GM19351 (cell line): ENCODE data around the gene HNRNPUL2.

Experiments
- ATAC-seq: cut with Tn5 transposase; IDR thresholded peaks from one replicate; pipeline ENCODE4 v1.9.1; 2021; ENCODE audit warnings: mild to moderate bottlenecking, moderate library complexity; ENCODE audit not compliant: unreplicated experiment

The HNRNPUL2 gene

GRCh38 chr11:62727872-62728170 is 564 bp upstream of the HNRNPUL2 start:
- ATAC-seq: peak; percentile 45

GRCh38 chr11:62726915-62727164 is 417 bp downstream of the HNRNPUL2 start:
- peak; percentile 9 for ATAC-seq

GRCh38 chr11:62726156-62726914 is 922 bp downstream of the HNRNPUL2 start:
- ATAC-seq: no peak

GRCh38 chr11:62725646-62726045 is 1.6 kb downstream of the HNRNPUL2 start:
- ATAC-seq: no peak

GRCh38 chr11:62724171-62724570 is 3.1 kb downstream of the HNRNPUL2 start:
- no peak for ATAC-seq

GRCh38 chr11:62721994-62722393 is 5.3 kb downstream of the HNRNPUL2 start:
- no peak for ATAC-seq

GRCh38 chr11:62719302-62719978 is 7.8 kb downstream of the HNRNPUL2 start:
- no peak for ATAC-seq

GRCh38 chr11:62716816-62717215 is 10.4 kb downstream of the HNRNPUL2 start:
- no peak for ATAC-seq

GRCh38 chr11:62716206-62716605 is 11.1 kb downstream of the HNRNPUL2 start:
- ATAC-seq: no peak

GRCh38 chr11:62715150-62716130 is 11.8 kb downstream of the HNRNPUL2 start:
- ATAC-seq: no peak

- ATAC-seq: no peak
These were observed 13.9 kb downstream of the HNRNPUL2 start for GRCh38 chr11:62713343-62713742.

GRCh38 chr11:62712861-62713260 is 14.4 kb downstream of the HNRNPUL2 start:
- no peak for ATAC-seq

- no peak for ATAC-seq
These were observed 14.9 kb downstream of the HNRNPUL2 start for GRCh38 chr11:62712276-62712812.

- ATAC-seq: no peak
These were observed 17.3 kb downstream of the HNRNPUL2 start for GRCh38 chr11:62710001-62710345.

GRCh38 chr11:62709247-62710000 is 17.8 kb downstream of the HNRNPUL2 start:
- ATAC-seq: peak; percentile 60

- no peak for ATAC-seq
These were observed 18.5 kb downstream of the HNRNPUL2 start for GRCh38 chr11:62708793-62709192.

GRCh38 chr11:62708392-62708791 is 18.9 kb downstream of the HNRNPUL2 start:
- no peak for ATAC-seq

- no peak for ATAC-seq
These were observed 19.9 kb downstream of the HNRNPUL2 start, which contains the start of the genes BSCL2 and GNG3 for GRCh38 chr11:62707277-62707861. Gene BSCL2, minus strand, starts transcription at chr11:62707424. Its CDS starts 229 bp downstream, at chr11:62707195. Gene GNG3, plus strand, starts transcription at chr11:62707676. Its CDS starts 620 bp downstream, at chr11:62708296.

- no peak for ATAC-seq
These were observed 20.4 kb downstream of the HNRNPUL2 start for GRCh38 chr11:62706850-62707247.
